Left ventricle myocardium inferior (tissue), 1 donor: ENCODE results near the gene SH3BP2. TPM values are rescaled to one million over a fixed set of nuclear protein-coding genes. Genes with fewer than 3 reads are reported as not detected.
A peak's percentile ranks its signal among the peaks of the same experiment; 100 is the strongest.

Source experiments
- DNase-seq: peaks from one replicate; pipeline ENCODE4 v3.0.0-alpha.2; 2020
- H3K27ac ChIP-seq: fragments of 200-600 bp; replicated peaks from 2 replicates; pipeline ENCODE4 v1.8.0; 2021
- H3K27me3 ChIP-seq: fragments of 200-600 bp; 2 replicates; pipeline ENCODE4 v1.8.0; 2021; ENCODE audit warnings: low read depth
- H3K36me3 ChIP-seq: fragments of 200-600 bp; 2 replicates; pipeline ENCODE4 v1.8.0; 2021
- H3K4me1 ChIP-seq: fragments of 200-600 bp; 2 replicates; pipeline ENCODE4 v1.8.0; 2021
- H3K4me3 ChIP-seq: fragments of 200-600 bp; 2 replicates; pipeline ENCODE4 v1.8.0; 2021; ENCODE audit warnings: mild to moderate bottlenecking, moderate library complexity
- H3K9me3 ChIP-seq: fragments of 200-600 bp; replicated peaks from 2 replicates; pipeline ENCODE4 v1.8.0; 2021
- CTCF ChIP-seq: fragments of 200-600 bp; IDR thresholded peaks from 2 replicates; pipeline ENCODE4 v1.8.0; 2021; ENCODE audit warnings: antibody characterized with exemption, mild to moderate bottlenecking, borderline replicate concordance
- intact Hi-C: fragments of 100-400 bp; cut with micrococcal nuclease; formaldehyde crosslinking; loops from one replicate; pipeline ENCODE4 v1.11.0; 2022
- total RNA-seq: library from RNA; stranded (reverse); fragmentation: NEBNext Ultra II Directional; extraction: Animal tissue kit (Norgen Biotek cat#: 25700); gene quantifications from one replicate; pipeline ENCODE4 v1.2.1, GENCODE V29; 2021
- donor health status: DM: no; HTN: yes; CAD: no; lungs with severe emphysema.

The SH3BP2 gene
- total RNA-seq, 1 donor from 2014 or later: 24.7 TPM

- Histone ChIP-seq H3K36me3 (no peaks in the 10 kb centered on the region), H3K9me3 (peaks cover 10% of the 10 kb centered on the region), H3K4me1 (peaks cover 63% of the 10 kb centered on the region), H3K27me3 (no peaks in the 10 kb centered on the region), H3K27ac (no peak overlapping the region), H3K4me3 (no peak overlapping the region)
- intact Hi-C loops: no loop called here
- TF ChIP-seq CTCF: no peak
- no peak for DNase-seq
These were observed 21.9 kb downstream of the SH3BP2 start for GRCh38 chr4:2814627-2815270.

GRCh38 chr4:2816401-2816954 lies 23.6 kb downstream of the SH3BP2 start:
- TF ChIP-seq CTCF: no peak
- H3K27ac ChIP-seq: no peak overlapping the region
- H3K9me3 ChIP-seq: peaks cover 10% of the 10 kb centered on the region
- no peak for DNase-seq
- no peaks in the 10 kb centered on the region for H3K27me3 ChIP-seq
- intact Hi-C loops: no loop called here
- peaks cover 6% of the 10 kb centered on the region for H3K36me3 ChIP-seq
- no peak overlapping the region for H3K4me3 ChIP-seq
- peaks cover 46% of the 10 kb centered on the region for H3K4me1 ChIP-seq

- H3K27ac ChIP-seq: no peak overlapping the region
- peaks cover 6% of the 10 kb centered on the region for H3K36me3 ChIP-seq
- peaks cover 10% of the 10 kb centered on the region for H3K9me3 ChIP-seq
- H3K4me1 ChIP-seq: peaks cover 39% of the 10 kb centered on the region
- no peak for DNase-seq
- no peak for TF ChIP-seq CTCF
- intact Hi-C loops: no loop called here
- H3K27me3 ChIP-seq: no peaks in the 10 kb centered on the region
- H3K4me3 ChIP-seq: peak overlapping the region; percentile 67
These were observed 24.3 kb downstream of the SH3BP2 start for GRCh38 chr4:2817137-2817536.

- peaks cover 32% of the 10 kb centered on the region for H3K4me1 ChIP-seq
- peak overlapping the region; percentile 50 for H3K27ac ChIP-seq
- intact Hi-C loops: no loop called here
These were observed 24.9 kb downstream of the SH3BP2 start for GRCh38 chr4:2817701-2818350.

More at GRCh38 chr4:2817701-2818350, 24.9 kb downstream of the SH3BP2 start:
- H3K27me3 ChIP-seq: no peaks in the 10 kb centered on the region
- peaks cover 12% of the 10 kb centered on the region for H3K36me3 ChIP-seq
- TF ChIP-seq CTCF: no peak
- DNase-seq: no peak
- peak overlapping the region; percentile 67 for H3K4me3 ChIP-seq
- H3K9me3 ChIP-seq: peaks cover 10% of the 10 kb centered on the region
